HUES64 (cell line): ENCODE results near the gene TSPAN11.

Experiments
- H3K27ac ChIP-seq: 2 replicates; pipeline ENCODE4 v1.7.0; 2013; ENCODE audit warnings: low read depth, low read length, inconsistent platforms
- H3K27me3 ChIP-seq: 2 replicates; pipeline ENCODE4 v1.6.1; 2013; ENCODE audit warnings: mild to moderate bottlenecking, low read length; ENCODE audit not compliant: insufficient read depth
- H3K36me3 ChIP-seq: 2 replicates; pipeline ENCODE4 v1.6.1; 2013; ENCODE audit warnings: mild to moderate bottlenecking, low read length; ENCODE audit not compliant: insufficient read depth
- H3K4me1 ChIP-seq: 2 replicates; pipeline ENCODE4 v1.6.1; 2013; ENCODE audit warnings: mild to moderate bottlenecking, low read length, moderate library complexity; ENCODE audit not compliant: insufficient read depth
- H3K4me3 ChIP-seq: 2 replicates; pipeline ENCODE4 v1.5.1; 2013; ENCODE audit warnings: mild to moderate bottlenecking, low read length, moderate library complexity
- H3K9ac ChIP-seq: 2 replicates; pipeline ENCODE4 v1.6.1; 2013; ENCODE audit warnings: mild to moderate bottlenecking, low read depth, low read length
- H3K9me3 ChIP-seq: 2 replicates; pipeline ENCODE4 v1.6.1; 2013; ENCODE audit warnings: low read depth, low read length; ENCODE audit not compliant: insufficient read depth
- WGBS: fragments of 150-250, 120-280 bp; methylation state at CpG from one replicate; pipeline ENCODE4 v1.1.7; 2013; ENCODE audit warnings: missing lambda C conversion rate; 5-methylcytosine and 5-hydroxymethylcytosine counted together

Gene TSPAN11

DNA sequence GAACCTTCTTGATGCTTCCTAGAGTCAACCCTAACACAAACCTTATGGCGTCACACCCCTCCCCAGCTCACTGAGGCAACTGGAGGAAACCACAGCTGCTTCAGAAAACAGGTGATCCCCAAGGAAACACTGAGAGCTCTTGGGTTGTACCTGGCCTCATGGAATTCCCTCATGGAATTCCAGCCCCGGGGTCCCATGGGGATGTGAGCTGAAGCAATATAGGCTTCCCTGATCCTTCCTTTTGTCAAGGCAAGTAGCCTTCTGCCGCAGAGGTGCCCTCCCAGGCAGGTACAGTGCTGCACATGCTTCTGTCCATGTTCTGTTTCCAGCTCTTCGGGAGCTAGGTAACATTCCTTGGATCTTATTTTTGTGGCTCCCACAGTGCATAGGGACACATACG lies 47.3 kb downstream of the TSPAN11 start:
- no peaks in the 10 kb centered on the region for H3K9me3 ChIP-seq
- peaks cover 5% of the 10 kb centered on the region; the same call in 1 of the 2 replicates for H3K4me1 ChIP-seq
- no peaks in the 10 kb centered on the region for H3K27me3 ChIP-seq
- H3K4me3 ChIP-seq, result no peak overlapping the region
- H3K27ac ChIP-seq, result no peak overlapping the region
- H3K9ac ChIP-seq, result no peak overlapping the region
- 90% methylated on average over 5 of the region's 5 CpGs for WGBS
- no peaks in the 10 kb centered on the region for H3K36me3 ChIP-seq

DNA sequence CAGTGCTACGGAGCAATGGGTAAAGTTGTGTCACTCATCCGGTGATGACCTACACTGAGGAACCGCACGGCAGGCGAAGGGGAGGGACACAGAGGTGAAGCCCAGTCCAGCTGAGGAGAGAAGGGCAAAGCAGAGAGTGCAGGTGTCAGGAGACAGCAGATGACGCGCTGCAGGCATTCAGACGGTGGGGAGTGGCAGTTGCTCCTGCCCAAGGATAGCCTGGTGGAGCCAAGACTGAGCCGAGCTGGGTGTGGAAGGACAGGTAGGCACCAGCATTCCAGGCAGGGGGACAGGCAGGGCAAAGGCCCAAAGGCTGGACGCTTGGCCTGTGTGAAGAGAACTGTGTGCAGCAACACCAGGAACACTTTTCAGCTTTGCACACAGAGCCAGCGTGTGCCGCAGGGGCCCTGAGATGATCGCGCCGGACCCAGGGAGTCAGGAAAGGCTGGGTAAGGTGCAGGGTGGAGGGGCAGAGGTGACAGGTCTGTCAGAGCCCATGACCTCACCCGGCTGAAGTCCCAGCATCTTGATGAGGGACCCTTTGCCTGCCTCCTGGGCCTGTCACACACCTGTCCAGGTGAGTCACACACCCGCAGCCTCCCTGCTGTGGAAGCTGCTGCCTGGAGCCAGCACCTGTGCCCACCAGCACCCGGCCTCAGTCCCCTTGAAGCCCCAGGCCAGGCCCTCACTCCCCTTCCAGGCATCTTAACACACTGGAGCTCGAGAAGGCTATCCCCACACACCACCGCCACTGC lies 48.4 kb downstream of the TSPAN11 start:
- Histone ChIP-seq H3K9me3 (no peaks in the 10 kb centered on the region), H3K36me3 (no peaks in the 10 kb centered on the region), H3K9ac (no peak overlapping the region), H3K4me3 (no peak overlapping the region), H3K27me3 (no peaks in the 10 kb centered on the region), H3K4me1 (peaks cover 5% of the 10 kb centered on the region; the same call in 1 of the 2 replicates), H3K27ac (no peak overlapping the region)
- 87% methylated on average over 20 of the region's 20 CpGs for WGBS

DNA sequence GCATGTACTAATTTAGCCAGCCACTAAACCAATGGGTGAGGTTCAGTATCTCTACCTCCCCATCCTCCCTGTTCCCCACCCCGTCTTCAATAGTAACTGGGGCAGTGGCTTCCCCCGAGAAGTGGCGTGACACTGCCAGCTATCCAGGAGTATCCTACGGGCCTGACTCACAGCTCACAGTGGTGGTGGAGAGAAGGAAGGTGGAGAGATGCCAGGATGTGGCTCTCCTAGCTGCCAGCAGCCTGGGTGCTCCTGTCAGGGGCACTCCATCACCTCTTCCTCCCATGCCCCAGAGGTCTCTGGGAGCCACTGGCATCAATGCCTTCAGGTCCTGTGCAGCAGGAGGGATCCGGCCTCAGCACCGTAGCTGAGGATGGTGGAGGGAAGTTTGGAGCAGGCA lies 49.0 kb downstream of the TSPAN11 start:
- 91% methylated on average over 6 of the region's 6 CpGs for WGBS
- Histone ChIP-seq H3K9me3 (no peaks in the 10 kb centered on the region), H3K36me3 (no peaks in the 10 kb centered on the region), H3K27ac (no peak overlapping the region), H3K27me3 (no peaks in the 10 kb centered on the region), H3K4me1 (peaks cover 5% of the 10 kb centered on the region; the same call in 1 of the 2 replicates), H3K9ac (no peak overlapping the region), H3K4me3 (no peak overlapping the region)

DNA sequence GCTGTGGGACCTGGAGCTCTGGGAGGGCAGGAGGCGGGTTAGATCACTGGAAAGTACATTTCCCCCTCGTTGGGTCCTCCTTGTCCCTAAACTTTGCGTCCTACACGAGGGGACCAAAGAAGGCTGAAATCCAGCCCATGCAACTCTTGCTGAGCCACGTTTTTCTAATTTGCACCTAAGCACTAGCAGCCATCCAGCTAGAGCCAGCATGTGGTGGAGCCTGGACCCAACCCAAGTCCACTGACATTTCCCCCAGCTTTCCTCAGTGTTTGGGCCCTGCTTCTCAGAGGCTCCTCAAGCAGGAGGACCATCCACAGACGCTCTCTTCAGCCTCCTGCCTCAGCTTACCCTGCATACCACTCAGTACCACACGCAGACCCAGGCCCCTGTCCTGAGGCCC lies 49.7 kb downstream of the TSPAN11 start:
- Histone ChIP-seq H3K4me1 (peaks cover 5% of the 10 kb centered on the region; the same call in 1 of the 2 replicates), H3K36me3 (no peaks in the 10 kb centered on the region), H3K27me3 (no peaks in the 10 kb centered on the region), H3K27ac (no peak overlapping the region), H3K4me3 (no peak overlapping the region), H3K9ac (no peak overlapping the region), H3K9me3 (no peaks in the 10 kb centered on the region)
- whole genome bisulfite sequencing, result 82% methylated on average over 7 of the region's 7 CpGs

DNA sequence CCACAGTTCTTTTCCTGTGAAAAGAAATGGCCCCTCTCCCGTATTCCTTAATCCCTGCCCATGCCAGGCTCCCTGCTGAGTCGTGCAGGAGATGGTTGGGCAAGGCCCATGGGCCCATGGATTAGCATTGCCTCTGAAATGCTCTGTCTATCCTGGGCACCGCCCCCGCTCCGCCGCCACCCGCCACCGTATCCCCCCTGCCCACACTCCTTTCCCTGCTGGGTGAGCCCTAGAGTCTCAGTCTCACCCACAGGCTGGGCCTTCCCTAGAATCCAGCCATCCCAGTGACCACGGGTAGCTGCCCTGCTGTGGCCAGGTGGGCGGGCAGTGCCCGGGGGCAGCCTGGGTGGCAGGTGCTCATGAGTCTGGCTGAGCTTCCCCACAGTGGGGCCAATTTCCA lies 50.6 kb downstream of the TSPAN11 start:
- no peaks in the 10 kb centered on the region for H3K36me3 ChIP-seq
- no peak overlapping the region for H3K27ac ChIP-seq
- no peaks in the 10 kb centered on the region for H3K9me3 ChIP-seq
- H3K27me3 ChIP-seq, result no peaks in the 10 kb centered on the region
- no peak overlapping the region for H3K4me3 ChIP-seq
- 87% methylated on average over 11 of the region's 11 CpGs for WGBS
- H3K4me1 ChIP-seq, result peaks cover 5% of the 10 kb centered on the region; the same call in 1 of the 2 replicates
- no peak overlapping the region for H3K9ac ChIP-seq

DNA sequence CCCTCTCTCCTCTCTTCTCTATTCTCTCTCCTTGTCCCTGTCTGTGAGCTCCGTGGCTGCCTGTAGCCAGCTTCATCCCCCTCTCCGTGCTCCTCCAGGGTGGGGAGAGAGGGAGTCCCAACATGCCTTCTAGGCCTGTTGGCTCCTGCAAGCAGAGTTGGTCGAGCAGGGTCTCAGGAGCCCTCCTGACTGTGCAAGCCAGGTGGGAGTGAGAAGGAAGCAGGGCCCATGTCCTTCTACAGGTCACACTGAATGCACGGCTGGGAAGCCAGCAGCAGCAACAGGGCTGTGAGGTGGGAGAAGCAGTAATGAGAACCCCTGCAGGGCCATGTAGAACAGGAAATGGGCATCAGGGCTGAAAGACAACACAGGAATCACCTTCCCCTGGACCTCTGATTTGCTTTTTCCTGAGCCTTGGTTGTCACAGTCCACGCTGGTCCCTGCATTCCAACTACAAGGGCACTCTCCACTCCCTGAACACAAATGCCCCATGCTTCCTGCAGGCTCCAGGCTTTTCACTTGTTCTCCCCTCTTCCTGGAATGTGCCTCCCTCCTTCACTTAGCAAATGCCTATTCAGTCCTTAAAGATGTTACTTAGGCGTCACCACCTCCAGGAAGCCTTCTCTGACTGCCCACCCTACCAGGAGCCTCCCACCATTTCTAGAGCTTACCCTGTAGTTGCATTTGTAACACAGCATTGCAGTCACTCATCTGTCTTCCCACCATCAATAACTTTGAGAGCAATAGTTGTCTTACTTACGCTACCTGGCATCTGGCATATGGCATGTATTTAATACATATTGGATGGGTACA lies 51.2 kb downstream of the TSPAN11 start:
- no peak overlapping the region for H3K4me3 ChIP-seq
- H3K27me3 ChIP-seq, result no peaks in the 10 kb centered on the region
- H3K27ac ChIP-seq, result no peak overlapping the region
- H3K9ac ChIP-seq, result no peak overlapping the region
- no peaks in the 10 kb centered on the region for H3K36me3 ChIP-seq
- 57% methylated on average over 7 of the region's 7 CpGs for whole genome bisulfite sequencing
- no peaks in the 10 kb centered on the region for H3K9me3 ChIP-seq
- peaks cover 5% of the 10 kb centered on the region; the same call in 1 of the 2 replicates for H3K4me1 ChIP-seq

DNA sequence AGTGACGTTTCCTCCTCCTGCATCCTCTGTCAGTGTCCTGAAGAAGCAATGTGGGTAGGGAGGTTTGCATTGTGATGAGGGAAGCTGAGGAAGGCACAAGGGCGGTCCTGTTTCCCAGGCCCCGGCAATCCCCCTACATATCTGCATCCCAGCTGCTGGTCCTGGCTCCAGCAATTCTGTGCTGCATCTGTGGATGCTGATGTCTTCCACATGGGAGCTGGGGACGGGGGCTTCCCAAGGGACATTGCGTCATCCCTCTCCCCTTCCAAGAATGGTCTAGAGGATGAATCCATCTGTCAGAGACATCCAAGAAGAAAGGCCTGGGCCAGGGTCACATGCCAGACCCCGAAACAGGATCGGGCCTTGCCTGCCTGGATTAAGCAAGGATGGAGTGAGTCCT lies 52.1 kb downstream of the TSPAN11 start:
- no peaks in the 10 kb centered on the region for H3K27me3 ChIP-seq
- peaks cover 5% of the 10 kb centered on the region; the same call in 1 of the 2 replicates for H3K4me1 ChIP-seq

DNA sequence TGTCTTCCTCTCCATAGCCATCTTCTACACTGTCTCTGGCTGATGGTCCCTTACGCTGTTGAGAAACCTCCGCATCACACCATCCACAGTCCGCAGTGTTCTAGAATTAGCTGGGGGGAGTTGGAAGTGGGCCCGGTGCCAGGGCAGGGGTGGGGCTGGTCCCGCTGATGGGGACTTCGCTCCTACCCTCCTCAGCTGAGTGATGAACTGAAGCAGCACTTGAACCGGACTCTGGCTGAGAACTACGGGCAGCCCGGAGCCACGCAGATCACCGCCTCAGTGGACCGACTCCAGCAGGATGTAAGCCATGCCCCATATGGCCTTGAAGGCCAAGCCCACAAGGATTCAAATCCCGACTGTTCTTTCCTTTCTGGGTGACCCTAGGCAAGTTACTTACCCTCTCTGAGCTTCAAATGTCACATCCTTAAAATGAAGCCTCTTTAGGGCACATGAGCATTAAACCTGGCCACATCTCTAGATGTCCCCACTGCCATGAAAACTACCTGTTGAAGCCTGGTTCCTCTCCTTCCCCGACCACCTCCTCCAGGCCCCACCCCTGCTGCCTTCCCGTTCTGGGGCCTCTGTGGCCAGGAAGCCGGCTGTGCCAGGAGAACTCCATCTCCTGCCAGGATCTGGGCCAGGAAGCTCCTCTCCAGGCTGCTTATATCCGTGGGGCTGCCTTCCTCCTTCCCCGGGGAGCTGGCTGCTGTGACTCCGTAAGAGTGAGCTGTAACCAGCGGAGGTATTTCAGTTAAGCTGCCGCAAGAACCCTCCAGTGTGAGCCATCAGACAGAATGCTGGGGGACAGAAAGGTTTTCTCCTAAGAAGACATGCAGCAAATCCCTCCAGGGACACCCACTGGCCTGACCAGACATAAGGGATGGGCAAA lies 53.1 kb downstream of the TSPAN11 start:
- Histone ChIP-seq H3K36me3 (no peaks in the 10 kb centered on the region), H3K27ac (no peak overlapping the region), H3K4me3 (no peak overlapping the region), H3K9ac (no peak overlapping the region), H3K4me1 (peaks cover 5% of the 10 kb centered on the region; the same call in 1 of the 2 replicates), H3K9me3 (no peaks in the 10 kb centered on the region), H3K27me3 (no peaks in the 10 kb centered on the region)
- 88% methylated on average over 20 of the region's 21 CpGs for WGBS

More for the DNA sequence above, 52.1 kb downstream of the TSPAN11 start:
- H3K9me3 ChIP-seq, result no peaks in the 10 kb centered on the region
- no peaks in the 10 kb centered on the region for H3K36me3 ChIP-seq
- 95% methylated on average over 7 of the region's 7 CpGs for WGBS
- H3K9ac ChIP-seq, result no peak overlapping the region
- H3K27ac ChIP-seq, result no peak overlapping the region
- no peak overlapping the region for H3K4me3 ChIP-seq

DNA sequence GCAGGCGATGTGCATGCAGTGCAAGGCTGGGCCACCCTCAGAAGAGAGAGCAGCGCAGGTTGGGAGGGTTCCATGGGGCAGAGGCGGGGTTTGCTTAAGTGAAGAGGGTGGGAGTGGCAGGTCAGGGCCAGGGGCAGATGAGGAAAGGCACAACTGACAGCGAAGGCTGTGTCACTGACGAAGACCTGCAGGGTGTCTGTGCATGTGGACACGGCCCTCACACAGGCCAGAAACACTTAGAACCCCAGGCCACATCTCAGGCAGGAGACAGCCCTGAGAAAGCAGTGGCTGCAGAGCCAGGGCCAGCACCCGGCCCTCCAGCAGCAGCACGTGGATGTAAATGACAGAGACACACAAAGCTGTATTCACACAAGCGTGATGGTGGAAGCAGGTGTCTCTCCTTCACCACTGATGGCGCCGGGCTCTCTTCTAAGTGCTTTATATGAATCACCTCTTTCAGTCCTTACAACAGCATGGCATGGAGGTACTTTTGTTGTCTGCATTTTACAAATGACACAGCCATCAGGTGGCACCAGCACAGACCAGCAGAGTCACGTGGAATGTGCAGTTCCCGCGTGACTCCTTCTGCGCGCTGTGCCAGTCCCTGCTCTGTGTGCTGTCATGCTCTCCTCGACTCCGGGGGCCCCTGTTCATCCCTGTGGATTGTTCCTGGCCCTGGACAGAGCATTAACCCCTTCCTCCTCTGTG lies 54.6 kb downstream of the TSPAN11 start:
- Histone ChIP-seq H3K36me3 (no peaks in the 10 kb centered on the region), H3K27ac (no peak overlapping the region), H3K9me3 (no peaks in the 10 kb centered on the region), H3K4me1 (peaks cover 5% of the 10 kb centered on the region; the same call in 1 of the 2 replicates), H3K4me3 (no peak overlapping the region), H3K9ac (no peak overlapping the region), H3K27me3 (no peaks in the 10 kb centered on the region)
- 88% methylated on average over 18 of the region's 18 CpGs for WGBS

DNA sequence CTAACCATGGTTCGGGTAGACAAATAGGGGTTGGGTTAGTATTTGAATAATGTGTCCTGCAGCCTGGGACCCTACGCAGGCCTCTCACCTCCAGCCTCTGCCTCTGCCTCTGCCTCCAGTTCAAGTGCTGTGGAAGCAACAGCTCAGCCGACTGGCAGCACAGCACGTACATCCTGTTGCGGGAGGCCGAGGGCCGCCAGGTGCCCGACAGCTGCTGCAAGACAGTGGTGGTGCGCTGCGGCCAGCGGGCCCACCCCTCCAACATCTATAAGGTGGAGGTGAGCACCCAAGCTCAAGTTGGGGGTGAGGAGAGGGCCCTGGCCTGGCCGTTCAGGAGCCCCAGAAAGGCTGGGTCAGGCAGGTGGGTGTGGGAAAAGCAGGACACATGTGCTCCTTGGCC lies 55.9 kb downstream of the TSPAN11 start:
- Histone ChIP-seq H3K27me3 (no peaks in the 10 kb centered on the region), H3K4me1 (peaks cover 3% of the 10 kb centered on the region; the same call in 1 of the 2 replicates)
- 94% methylated on average over 12 of the region's 12 CpGs for WGBS

More for the DNA sequence above, 55.9 kb downstream of the TSPAN11 start:
- H3K4me3 ChIP-seq, result no peak overlapping the region
- no peak overlapping the region for H3K9ac ChIP-seq
- H3K27ac ChIP-seq, result no peak overlapping the region
- H3K9me3 ChIP-seq, result no peaks in the 10 kb centered on the region
- H3K36me3 ChIP-seq, result no peaks in the 10 kb centered on the region
